Small intestine (tissue), 7 donors: ENCODE data around the gene VWA8. TPM values are rescaled to one million over a fixed set of nuclear protein-coding genes. Genes with fewer than 3 reads are reported as not detected.

Experiments used
- DNase-seq, 2 donors: peaks; one replicate each; pipeline versions ENCODE4 v3.0.0 to v3.0.0-alpha.2; 2013
- FAIRE-seq: peaks from 2 replicates; lab custom pipeline; 2012; peaks lifted over from hg19 to GRCh38; lab: Jason Lieb, UNC
- H3K27ac ChIP-seq, 3 donors: one replicate each; pipeline ENCODE4 v1.5.1; 2013; ENCODE audit warnings: low read length in 2 of 3, mild to moderate bottlenecking in 2 of 3, control low read depth in 1 of 3, inconsistent platforms in 1 of 3, low read depth in 1 of 3, moderate library complexity in 1 of 3
- H3K27me3 ChIP-seq, 3 donors: one replicate each; pipeline ENCODE4 v1.6.1; 2013; ENCODE audit warnings: low read length in 3 of 3, inconsistent platforms in 1 of 3; ENCODE audit not compliant: control insufficient read depth in 3 of 3, insufficient read depth in 3 of 3
- H3K36me3 ChIP-seq, 3 donors: one replicate each; pipeline ENCODE4 v1.6.1; 2013; ENCODE audit warnings: low read length in 3 of 3, inconsistent platforms in 1 of 3, low read depth in 1 of 3, mild to moderate bottlenecking in 1 of 3, moderate library complexity in 1 of 3; ENCODE audit not compliant: control insufficient read depth in 3 of 3, insufficient read depth in 2 of 3
- H3K4me1 ChIP-seq, 3 donors: one replicate each; pipeline ENCODE4 v1.6.1; 2013; ENCODE audit warnings: low read length in 2 of 3, inconsistent platforms in 1 of 3, low read depth in 1 of 3, mild to moderate bottlenecking in 1 of 3, moderate library complexity in 1 of 3; ENCODE audit not compliant: control insufficient read depth in 3 of 3, insufficient read depth in 2 of 3
- H3K4me3 ChIP-seq, 3 donors: one replicate each; pipeline ENCODE4 v1.5.1; 2013; ENCODE audit warnings: low read length in 3 of 3, control low read depth in 1 of 3, inconsistent platforms in 1 of 3, low read depth in 1 of 3, mild to moderate bottlenecking in 1 of 3, moderate library complexity in 1 of 3
- H3K9me3 ChIP-seq, 2 donors: one replicate each; pipeline ENCODE4 v1.6.1; 2013; ENCODE audit warnings: low read depth in 1 of 2, low read length in 1 of 2; ENCODE audit not compliant: control insufficient read depth in 2 of 2, insufficient read depth in 1 of 2
- WGBS, 3 donors: extraction: QIAGEN DNeasy Blood & Tissue Kit; methylation state at CpG; one replicate each; pipeline ENCODE4 v1.1.7; 2013; 5-methylcytosine and 5-hydroxymethylcytosine counted together
- polyA plus RNA-seq, 4 donors: library from polyadenylated mRNA; stranded (reverse) in 3 of 4; unstranded in 1 of 4; fragments of 200-250 nt in 3 of 4; fragments of 120-200 nt in 1 of 4; gene quantifications; one replicate each; pipeline versions ENCODE4 v1.2.1 to v1.2.3, GENCODE V29; 2013
- donor health status: healthy with polysubstance abuse.
- donor health status: control.
- donor health status: control.
- donor health status: Bipolar disorder and iron deficiency.
- donor health status: healthy.

VWA8 gene
- polyA plus RNA-seq, 4 donors: 3.8 to 11.5 (median 6.0) TPM

GRCh38 chr13:41944229-41944628 lies 16.7 kb downstream of the VWA8 start:
- H3K27me3 ChIP-seq: no peaks in the 10 kb centered on the region
- peaks cover 0 to 3% of the 10 kb centered on the region in 2 donors for H3K9me3 ChIP-seq
- no peak overlapping the region for H3K27ac ChIP-seq
- 93 to 95% (median 94%) methylated on average over 3 of the region's 3 CpGs for WGBS, 3 donors
- FAIRE-seq (no peak), DNase-seq (no peak)
- H3K4me1 ChIP-seq: peaks cover 0 to 2% (median 0%) of the 10 kb centered on the region in 3 donors
- no peak overlapping the region for H3K4me3 ChIP-seq
- H3K36me3 ChIP-seq: peaks cover 0 to 6% (median 0%) of the 10 kb centered on the region in 3 donors

- H3K27me3 ChIP-seq: no peaks in the 10 kb centered on the region
- peaks cover 0 to 2% of the 10 kb centered on the region in 2 donors for H3K9me3 ChIP-seq
- peaks cover 0 to 4% (median 0%) of the 10 kb centered on the region in 3 donors for H3K36me3 ChIP-seq
- no peak overlapping the region for H3K4me3 ChIP-seq
- DNase-seq (peak in 1 of 2 donors; percentile 9), FAIRE-seq (no peak)
- 97 to 100% (median 98%) methylated on average over 2 of the region's 2 CpGs for WGBS, 3 donors
- no peak overlapping the region for H3K27ac ChIP-seq
- peaks cover 0 to 2% (median 0%) of the 10 kb centered on the region in 3 donors for H3K4me1 ChIP-seq
These were observed 18.3 kb downstream of the VWA8 start for GRCh38 chr13:41942462-41943094.

- Histone ChIP-seq H3K27ac (no peak overlapping the region), H3K36me3 (peaks cover 0 to 2% (median 0%) of the 10 kb centered on the region in 3 donors), H3K27me3 (no peaks in the 10 kb centered on the region), H3K4me1 (peaks cover 0 to 2% (median 0%) of the 10 kb centered on the region in 3 donors), H3K4me3 (no peak overlapping the region), H3K9me3 (no peaks in the 10 kb centered on the region)
- FAIRE-seq (no peak), DNase-seq (no peak)
- 89 to 94% (median 90%) methylated on average over 5 of the region's 5 CpGs for WGBS, 3 donors
These were observed 19.7 kb downstream of the VWA8 start for GRCh38 chr13:41941174-41941573.

GRCh38 chr13:41939398-41939797 lies 21.5 kb downstream of the VWA8 start:
- FAIRE-seq (no peak), DNase-seq (no peak)
- peaks cover 0 to 2% (median 0%) of the 10 kb centered on the region in 3 donors for H3K4me1 ChIP-seq
- H3K27me3 ChIP-seq: no peaks in the 10 kb centered on the region
- peaks cover 0 to 2% (median 0%) of the 10 kb centered on the region in 3 donors for H3K36me3 ChIP-seq
- H3K27ac ChIP-seq: no peak overlapping the region
- no peak overlapping the region for H3K4me3 ChIP-seq
- no peaks in the 10 kb centered on the region for H3K9me3 ChIP-seq

GRCh38 chr13:41938918-41939317 lies 22.0 kb downstream of the VWA8 start:
- DNase-seq: no peak
- Histone ChIP-seq H3K36me3 (peaks cover 0 to 2% (median 0%) of the 10 kb centered on the region in 3 donors), H3K27me3 (no peaks in the 10 kb centered on the region), H3K4me3 (no peak overlapping the region), H3K9me3 (no peaks in the 10 kb centered on the region), H3K4me1 (peaks cover 0 to 2% (median 0%) of the 10 kb centered on the region in 3 donors), H3K27ac (no peak overlapping the region)
- no peak for FAIRE-seq
- 75 to 85% (median 77%) methylated on average over 1 of the region's 1 CpG for whole genome bisulfite sequencing, 3 donors

- DNase-seq (no peak), FAIRE-seq (no peak)
- Histone ChIP-seq H3K27me3 (no peaks in the 10 kb centered on the region), H3K36me3 (peaks cover 0 to 2% (median 0%) of the 10 kb centered on the region in 3 donors), H3K4me3 (no peak overlapping the region), H3K27ac (no peak overlapping the region), H3K4me1 (peaks cover 0 to 2% (median 0%) of the 10 kb centered on the region in 3 donors), H3K9me3 (no peaks in the 10 kb centered on the region)
- 92 to 96% (median 94%) methylated on average over 5 of the region's 5 CpGs for WGBS, 3 donors
These were observed 23.5 kb downstream of the VWA8 start for GRCh38 chr13:41937388-41937787.

- FAIRE-seq (no peak), DNase-seq (no peak)
- no peak overlapping the region for H3K27ac ChIP-seq
- H3K4me1 ChIP-seq: no peaks in the 10 kb centered on the region
- H3K9me3 ChIP-seq: no peaks in the 10 kb centered on the region
- 47 to 71% (median 59%) methylated on average over 1 of the region's 1 CpG for WGBS, 3 donors
- no peaks in the 10 kb centered on the region for H3K27me3 ChIP-seq
- peaks cover 0 to 2% (median under 1%) of the 10 kb centered on the region in 3 donors for H3K36me3 ChIP-seq
- H3K4me3 ChIP-seq: no peak overlapping the region
These were observed 25.4 kb downstream of the VWA8 start for GRCh38 chr13:41935501-41935900.

- Histone ChIP-seq H3K4me1 (no peaks in the 10 kb centered on the region), H3K27me3 (no peaks in the 10 kb centered on the region), H3K27ac (no peak overlapping the region), H3K4me3 (no peak overlapping the region), H3K9me3 (no peaks in the 10 kb centered on the region), H3K36me3 (peaks cover 0 to 2% (median 1%) of the 10 kb centered on the region in 3 donors)
- FAIRE-seq (no peak), DNase-seq (peak in 1 of 2 donors; percentile 15)
- WGBS, 3 donors: 94 to 100% (median 98%) methylated on average over 1 of the region's 1 CpG
These were observed 25.9 kb downstream of the VWA8 start for GRCh38 chr13:41934994-41935393.
